H1 (cell line): ENCODE data around the gene TAS1R3. TPM values are rescaled to one million over a fixed set of nuclear protein-coding genes. Genes with fewer than 3 reads are reported as not detected.

Experiments
- CTCF ChIA-PET: fragments of 300-600 bp; sonication (Branson Sonifier 250); formaldehyde crosslinking; loops from one replicate; lab custom pipeline; 2021; ENCODE audit not compliant: partially characterized antibody; lab: Charles Lee
- POLR2A ChIA-PET: fragments of 300-600 bp; sonication (Branson Sonifier 250); formaldehyde crosslinking; loops from one replicate; lab custom pipeline; 2021; ENCODE audit warnings: inconsistent platforms; ENCODE audit not compliant: partially characterized antibody; lab: Charles Lee
- DNase-seq, 2 experiments: peaks; one replicate each; pipeline versions ENCODE4 v3.0.0 to v3.0.0-alpha.2; 2010 to 2022; ENCODE audit warnings: low spot score in 2 of 2, low read depth in 1 of 2, mixed read lengths in 1 of 2
- FAIRE-seq: peaks from 2 replicates; lab custom pipeline; 2011; peaks lifted over from hg19 to GRCh38; lab: Jason Lieb, UNC
- H2AFZ ChIP-seq: 2 replicates; pipeline ENCODE4 v1.8.1; 2012; ENCODE audit warnings: low read length, inconsistent platforms
- H2AK5ac ChIP-seq: 2 replicates; pipeline ENCODE4 v1.6.1; 2013; ENCODE audit warnings: low read depth, low read length
- H2BK120ac ChIP-seq: replicated peaks from 2 replicates; pipeline ENCODE3; 2013; ENCODE audit warnings: low read depth, low read length, inconsistent platforms
- H2BK12ac ChIP-seq: 2 replicates; pipeline ENCODE4 v1.6.1; 2013; ENCODE audit warnings: low read depth, low read length
- H2BK15ac ChIP-seq: 2 replicates; pipeline ENCODE4 v1.6.1; 2013; ENCODE audit warnings: low read length
- H2BK20ac ChIP-seq: 2 replicates; pipeline ENCODE4 v1.6.1; 2013; ENCODE audit warnings: low read length
- H2BK5ac ChIP-seq: 2 replicates; pipeline ENCODE4 v1.6.1; 2013; ENCODE audit warnings: low read depth, low read length
- H3K14ac ChIP-seq: 2 replicates; pipeline ENCODE4 v1.6.1; 2013; ENCODE audit warnings: inconsistent platforms; ENCODE audit not compliant: insufficient read length
- H3K18ac ChIP-seq: 2 replicates; pipeline ENCODE4 v1.6.1; 2013; ENCODE audit warnings: low read length; ENCODE audit errors: extremely low read depth
- H3K23ac ChIP-seq: 2 replicates; pipeline ENCODE4 v1.6.1; 2013; ENCODE audit warnings: inconsistent platforms; ENCODE audit not compliant: insufficient read length
- H3K23me2 ChIP-seq: 2 replicates; pipeline ENCODE4 v1.6.1; 2013; ENCODE audit warnings: low read depth, low read length
- H3K27ac ChIP-seq: 2 replicates; pipeline ENCODE4 v1.6.1; 2011; ENCODE audit warnings: low read depth, low read length, inconsistent platforms
- H3K27me3 ChIP-seq, 4 experiments: replicated peaks in 1 of 4; 1 replicate in 1 of 4; 2 replicates in 3 of 4; pipeline versions ENCODE4 v1.6.1 to v1.8.1; 2011 to 2013; ENCODE audit warnings: low read length in 3 of 4, mild to moderate bottlenecking in 3 of 4, inconsistent platforms in 2 of 4, mixed read lengths in 2 of 4, moderate library complexity in 1 of 4; ENCODE audit not compliant: control insufficient read depth in 3 of 4, insufficient read depth in 3 of 4; ENCODE audit errors: extremely low read depth in 1 of 4
- H3K36me3 ChIP-seq, 4 experiments: 2 replicates each; pipeline versions ENCODE4 v1.6.1 to v1.8.1; 2011 to 2013; ENCODE audit warnings: mild to moderate bottlenecking in 4 of 4, low read length in 3 of 4, moderate library complexity in 2 of 4, control low read depth in 1 of 4, inconsistent platforms in 1 of 4; ENCODE audit not compliant: insufficient read depth in 4 of 4, control insufficient read depth in 2 of 4
- H3K4ac ChIP-seq: replicated peaks from 2 replicates; pipeline ENCODE3; 2013; ENCODE audit warnings: low read length, low read depth, mixed read lengths, inconsistent platforms; ENCODE audit not compliant: insufficient read length
- H3K4me1 ChIP-seq, 4 experiments: replicated peaks in 1 of 4; 1 replicate in 1 of 4; 2 replicates in 3 of 4; pipeline versions ENCODE4 v1.6.1 to v1.8.1; 2011 to 2013; ENCODE audit warnings: low read length in 3 of 4, inconsistent platforms in 2 of 4, mixed read lengths in 1 of 4; ENCODE audit not compliant: insufficient read depth in 4 of 4, control insufficient read depth in 3 of 4
- H3K4me2 ChIP-seq, 2 experiments: 2 replicates each; pipeline versions ENCODE4 v1.6.1 to v1.8.1; 2011 to 2013; ENCODE audit warnings: low read depth in 2 of 2, low read length in 2 of 2, control low read depth in 1 of 2, inconsistent platforms in 1 of 2, mild to moderate bottlenecking in 1 of 2; ENCODE audit not compliant: insufficient read depth in 1 of 2
- H3K4me3 ChIP-seq, 4 experiments: fragments of 200-600, 300-600 bp in 1 of 4; sonication (generic), shearing (Covaris generic), sonication (Bioruptor Twin) in 1 of 4; 2 replicates each; pipeline versions ENCODE4 v1.5.1 to v1.8.1; 2011 to 2016; ENCODE audit warnings: low read length in 4 of 4, low read depth in 3 of 4, control low read depth in 2 of 4, inconsistent platforms in 2 of 4, mild to moderate bottlenecking in 2 of 4, mixed read lengths in 1 of 4, moderate library complexity in 1 of 4; ENCODE audit not compliant: insufficient read depth in 2 of 4; ENCODE audit errors: extremely low read depth in 1 of 4
- H3K56ac ChIP-seq: replicated peaks from 2 replicates; pipeline ENCODE3; 2013; ENCODE audit warnings: low read depth, mild to moderate bottlenecking, mixed read lengths, low read length, inconsistent platforms; ENCODE audit not compliant: insufficient read length
- H3K79me1 ChIP-seq: 2 replicates; pipeline ENCODE4 v1.6.1; 2013; ENCODE audit warnings: low read depth, low read length, control low read depth
- H3K79me2 ChIP-seq, 2 experiments: 2 replicates each; pipeline versions ENCODE4 v1.6.1 to v1.8.1; 2012 to 2013; ENCODE audit warnings: low read length in 2 of 2, mild to moderate bottlenecking in 2 of 2, inconsistent platforms in 1 of 2; ENCODE audit not compliant: insufficient read depth in 2 of 2, control insufficient read depth in 1 of 2
- H3K9ac ChIP-seq, 4 experiments: replicated peaks in 1 of 4; 1 replicate in 1 of 4; 2 replicates in 3 of 4; pipeline versions ENCODE4 v1.6.1 to v1.8.1; 2011 to 2013; ENCODE audit warnings: low read depth in 3 of 4, low read length in 3 of 4, control low read depth in 2 of 4, mild to moderate bottlenecking in 2 of 4, moderate library complexity in 2 of 4, inconsistent platforms in 1 of 4; ENCODE audit errors: extremely low read depth in 1 of 4
- H3K9me3 ChIP-seq, 2 experiments: 2 replicates each; pipeline versions ENCODE4 v1.6.1 to v1.8.1; 2012 to 2013; ENCODE audit warnings: mild to moderate bottlenecking in 2 of 2, moderate library complexity in 2 of 2, control low read depth in 1 of 2, inconsistent platforms in 1 of 2, low read depth in 1 of 2, low read length in 1 of 2, mixed read lengths in 1 of 2; ENCODE audit not compliant: insufficient read depth in 2 of 2
- H4K20me1 ChIP-seq, 2 experiments: replicated peaks in 1 of 2; 2 replicates each; pipeline versions ENCODE3 to v1.8.1; 2011 to 2013; ENCODE audit warnings: inconsistent platforms in 2 of 2, low read length in 2 of 2, mild to moderate bottlenecking in 1 of 2; ENCODE audit not compliant: insufficient read depth in 2 of 2, control insufficient read depth in 1 of 2
- H4K5ac ChIP-seq: 2 replicates; pipeline ENCODE4 v1.6.1; 2013; ENCODE audit warnings: low read length, low read depth, mixed read lengths, inconsistent platforms; ENCODE audit not compliant: insufficient read length
- H4K8ac ChIP-seq: 2 replicates; pipeline ENCODE4 v1.8.0; 2013; ENCODE audit warnings: mild to moderate bottlenecking, moderate library complexity, low read length, inconsistent platforms; ENCODE audit not compliant: insufficient read depth; ENCODE audit errors: extremely low read depth
- H4K91ac ChIP-seq: replicated peaks from 2 replicates; pipeline ENCODE3; 2013; ENCODE audit warnings: low read length, mixed read lengths, inconsistent platforms; ENCODE audit not compliant: insufficient read length
- BACH1 ChIP-seq: IDR thresholded peaks from 2 replicates; pipeline ENCODE4 v1.6.1; 2012; ENCODE audit warnings: low read length, improper control_type of control experiment
- BRCA1 ChIP-seq: IDR thresholded peaks from 2 replicates; pipeline ENCODE4 v1.6.1; 2012; ENCODE audit warnings: low read depth, low read length, improper control_type of control experiment
- CBX8 ChIP-seq: fragments of 300-800, 300-1000 bp; sonication (generic); IDR thresholded peaks from 2 replicates; pipeline ENCODE4 v1.7.1; 2016; ENCODE audit warnings: low read depth, low read length, borderline replicate concordance
- CREB1 ChIP-seq: IDR thresholded peaks from 2 replicates; pipeline ENCODE4 v1.6.1; 2012; ENCODE audit warnings: inconsistent platforms
- FOSL1 ChIP-seq: IDR thresholded peaks from 2 replicates; pipeline ENCODE4 v1.6.1; 2011; ENCODE audit warnings: mild to moderate bottlenecking, low read depth, low read length, moderate library complexity; ENCODE audit not compliant: insufficient read depth
- HDAC6 ChIP-seq: IDR thresholded peaks from one replicate; pipeline ENCODE4 v1.7.1; 2012; ENCODE audit warnings: low read depth, mild to moderate bottlenecking, inconsistent platforms, low read length, moderate library complexity
- JUN ChIP-seq: IDR thresholded peaks from 2 replicates; pipeline ENCODE4 v1.6.1; 2011; ENCODE audit warnings: low read depth, mild to moderate bottlenecking, improper control_type of control experiment, low read length
- KDM4A ChIP-seq: IDR thresholded peaks from one replicate; pipeline ENCODE4 v1.7.1; 2012; ENCODE audit warnings: low read depth, mild to moderate bottlenecking, moderate library complexity, low read length, inconsistent platforms; ENCODE audit not compliant: severe bottlenecking
- POLR2AphosphoS5 ChIP-seq: IDR thresholded peaks from 2 replicates; pipeline ENCODE4 v1.6.1; 2011; ENCODE audit warnings: low read depth, low read length
- RBBP5 ChIP-seq: IDR thresholded peaks from 2 replicates; pipeline ENCODE4 v1.7.1; 2012; ENCODE audit warnings: low read depth, mild to moderate bottlenecking, inconsistent platforms, low read length, moderate library complexity, borderline replicate concordance
- RFX5 ChIP-seq: IDR thresholded peaks from 2 replicates; pipeline ENCODE4 v1.6.1; 2011; ENCODE audit warnings: low read depth, low read length, improper control_type of control experiment, borderline replicate concordance
- SIX5 ChIP-seq: IDR thresholded peaks from 2 replicates; pipeline ENCODE4 v1.6.1; 2011; ENCODE audit warnings: mild to moderate bottlenecking, low read depth, low read length
- SP1 ChIP-seq: IDR thresholded peaks from 2 replicates; pipeline ENCODE4 v1.6.1; 2011; ENCODE audit warnings: low read depth, low read length
- SP4 ChIP-seq: IDR thresholded peaks from 2 replicates; pipeline ENCODE4 v1.6.1; 2012; ENCODE audit warnings: low read length, inconsistent platforms
- SUZ12 ChIP-seq: fragments of 200-600 bp; sonication (generic); IDR thresholded peaks from 2 replicates; pipeline ENCODE4 v1.6.1; 2012; ENCODE audit warnings: mild to moderate bottlenecking, inconsistent platforms, low read length, moderate library complexity, mixed read lengths
- YY1 ChIP-seq: IDR thresholded peaks from 2 replicates; pipeline ENCODE4 v1.6.1; 2011; ENCODE audit warnings: low read depth, mild to moderate bottlenecking, low read length
- WGBS, 2 experiments: shearing (Covaris generic) in 1 of 2; methylation state at CpG; one replicate each; pipeline versions ENCODE4 v1.1.6 to v1.1.7; 2013 to 2015; ENCODE audit warnings: low lambda C conversion rate in 2 of 2, mixed read lengths in 2 of 2, inconsistent platforms in 1 of 2, low coverage in 1 of 2, missing lambda C conversion rate in 1 of 2; ENCODE audit not compliant: insufficient replicate concordance in 2 of 2, insufficient coverage in 1 of 2, insufficient read length in 1 of 2; ENCODE audit errors: extremely low coverage in 1 of 2, missing lambda C conversion rate in 1 of 2; 5-methylcytosine and 5-hydroxymethylcytosine counted together
- polyA plus RNA-seq, 7 experiments: library from polyadenylated mRNA; depleted of rRNA in 3 of 7; stranded (reverse) in 5 of 7; unstranded in 2 of 7; fragments of >200 nt in 5 of 7; fragments of 200-250 nt in 2 of 7; gene quantifications; 1 replicate in 5 of 7; 2 replicates in 1 of 7; 4 replicates in 1 of 7; pipeline versions ENCODE4 v1.2.1 to v1.2.3, GENCODE V29; 2011 to 2013; ENCODE audit warnings: missing spikeins in 2 of 7, mixed read lengths in 2 of 7
- total RNA-seq: library from RNA; stranded (reverse); fragmentation: NEBNext Ultra II Directional; extraction: Animal tissue kit (Norgen Biotek cat#: 25700); gene quantifications from 2 replicates; pipeline ENCODE4 v1.2.1, GENCODE V29; 2021

The TAS1R3 gene
- total and polyA plus RNA-seq, 2 of the 8 experiments (the other 6 are each of a cell fraction or from before 2014, with no cell fraction given) = 0.03 to 0.19 TPM

GRCh38 chr1:1314237-1314586 lies 16.9 kb upstream of the TAS1R3 start:
- DNase-seq (no peak), FAIRE-seq (no peak)
- no peak overlapping the region for H3K27ac ChIP-seq
- H3K18ac ChIP-seq = no peak overlapping the region
- H3K4ac ChIP-seq = no peak overlapping the region
- no peak overlapping the region for H2AFZ ChIP-seq
- ChIA-PET CTCF (interaction anchor here (0.7 to 1.2 kb wide), 3 partner anchors 22 to 58 kb away, joined by 3 to 5 read pairs (median 3); no protein-coding TSS in a partner anchor), POLR2A (interaction anchor here (0.9 to 10.1 kb wide), 5 partner anchors 9 to 78 kb away, joined by 3 to 134 read pairs (median 6); partner anchors contain the start of gene TAS1R3)
- H3K4me1 ChIP-seq = peaks cover 0 to 21% (median 11%) of the 10 kb centered on the region in 4 experiments; a peak in 6 of 7 replicates
- H3K27me3 ChIP-seq = no peaks in the 10 kb centered on the region
- H4K20me1 ChIP-seq = peaks cover 8 to 24% of the 10 kb centered on the region in 2 experiments
- no peak overlapping the region for H2BK5ac ChIP-seq
- no peak overlapping the region for H4K5ac ChIP-seq
- H3K9me3 ChIP-seq = no peaks in the 10 kb centered on the region
- peaks cover 7% of the 10 kb centered on the region for H3K79me1 ChIP-seq
- no peak overlapping the region for H3K4me3 ChIP-seq
- H3K9ac ChIP-seq = no peak overlapping the region
- peaks cover 4% of the 10 kb centered on the region; the same call in 1 of the 2 replicates for H3K23me2 ChIP-seq
- no peak overlapping the region for H3K23ac ChIP-seq
- H4K8ac ChIP-seq = no peak overlapping the region
- H3K14ac ChIP-seq = no peak overlapping the region
- no peak overlapping the region for H2BK15ac ChIP-seq
- no peak overlapping the region for H3K4me2 ChIP-seq
- H2BK120ac ChIP-seq = no peak overlapping the region
- no peak overlapping the region for H2AK5ac ChIP-seq
- H3K36me3 ChIP-seq = peaks cover 17 to 48% (median 39%) of the 10 kb centered on the region in 4 experiments
- H3K56ac ChIP-seq = no peak overlapping the region
- no peak for TF ChIP-seq SP1
- TF ChIP-seq YY1 = no peak
- no peak for TF ChIP-seq SIX5
- no peak for TF ChIP-seq RBBP5
- TF ChIP-seq SUZ12 = no peak
- no peak for TF ChIP-seq CREB1
- no peak for TF ChIP-seq POLR2AphosphoS5
- no peak for TF ChIP-seq SP4
- TF ChIP-seq FOSL1 = no peak
- no peak for TF ChIP-seq BACH1
- TF ChIP-seq KDM4A = no peak
- no peak for TF ChIP-seq CBX8
- TF ChIP-seq BRCA1 = no peak
- no peak for TF ChIP-seq RFX5
- no peak for TF ChIP-seq JUN
- TF ChIP-seq HDAC6 = no peak
- TF ChIP-seq, all 59 proteins: peak for 0
- H2BK12ac ChIP-seq = no peak overlapping the region; the same call in 1 of the 2 replicates
- no peak overlapping the region for H4K91ac ChIP-seq
- WGBS, 2 experiments = 89% methylated on average over 14 of the region's 15 CpGs; no CpG with 5 or more reads in 1 of the 2 experiments
- peaks cover 0 to 6% of the 10 kb centered on the region in 2 experiments; a peak in 1 of 4 replicates for H3K79me2 ChIP-seq
- H2BK20ac ChIP-seq = no peak overlapping the region
